Body of pancreas (tissue), 4 donors: ENCODE results near the gene HNRNPM. TPM values are rescaled to one million over a fixed set of nuclear protein-coding genes. Genes with fewer than 3 reads are reported as not detected.
A peak's percentile ranks its signal among the peaks of the same experiment; 100 is the strongest.

Source experiments
- ATAC-seq: fragments of 150-250 bp; one replicate; pipeline ENCODE4 v1.9.1; 2016
- DNase-seq, 4 donors: peaks; one replicate each; pipeline ENCODE4 v3.0.0-alpha.2; 2019
- H3K27ac ChIP-seq, 4 donors: fragments of 200-600 bp; sonication (generic); 1 replicate in 3 of 4; 2 replicates in 1 of 4; pipeline versions ENCODE4 v1.5.1 to v1.6.1; 2016 to 2019; ENCODE audit warnings: mild to moderate bottlenecking in 1 of 4, mixed read lengths in 1 of 4, moderate library complexity in 1 of 4
- H3K27me3 ChIP-seq, 2 donors: fragments of 200-600 bp; sonication (generic); one replicate each; pipeline ENCODE4 v1.6.0; 2016; ENCODE audit warnings: mild to moderate bottlenecking in 1 of 2
- H3K36me3 ChIP-seq, 2 donors: fragments of 200-600 bp; sonication (generic); replicated peaks in 1 of 2; 2 replicates each; pipeline ENCODE4 v1.5.1; 2016; ENCODE audit warnings: low read depth in 2 of 2; ENCODE audit not compliant: insufficient read depth in 1 of 2
- H3K4me1 ChIP-seq: fragments of 200-600 bp; sonication (generic); one replicate; pipeline ENCODE4 v1.6.0; 2016
- H3K4me3 ChIP-seq, 2 donors: fragments of 200-600 bp; sonication (generic); 1 replicate in 1 of 2; 2 replicates in 1 of 2; pipeline ENCODE4 v1.5.1; 2016 to 2019
- H3K9me3 ChIP-seq, 3 donors: fragments of 200-600 bp; sonication (generic); 1 replicate in 2 of 3; 2 replicates in 1 of 3; pipeline ENCODE4 v1.5.1; 2016
- POLR2A ChIP-seq, 3 donors: fragments of 450-650 bp; IDR thresholded peaks; one replicate each; pipeline ENCODE4 v1.6.1; 2016; ENCODE audit warnings: antibody characterized with exemption in 3 of 3, mild to moderate bottlenecking in 2 of 3
- WGBS, 2 donors: methylation state at CpG; one replicate each; pipeline ENCODE4 v1.1.5; 2017; 5-methylcytosine and 5-hydroxymethylcytosine counted together
- intact Hi-C: fragments of 100-400 bp; cut with DNase I; formaldehyde crosslinking; loops from one replicate; pipeline ENCODE4 v1.15.1; 2023
- total RNA-seq, 2 donors: library from RNA; depleted of rRNA; stranded (reverse); fragments of >200 nt; gene quantifications; one replicate each; pipeline ENCODE4 v1.1.0, GENCODE V29; 2016
- TF ChIP-seq, protein P1 (sequence below), 7 experiments: fragments of 450-650 bp in 4 of 7; fragments of 200-600 bp in 3 of 7; sonication (generic) in 3 of 7; IDR thresholded peaks; one replicate each; pipeline ENCODE4 v1.5.1; 2016 to 2019; ENCODE audit warnings: antibody characterized with exemption in 7 of 7

HNRNPM gene
- total RNA-seq, 2 donors from 2014 or later, result 64.9 to 146 TPM

DNA sequence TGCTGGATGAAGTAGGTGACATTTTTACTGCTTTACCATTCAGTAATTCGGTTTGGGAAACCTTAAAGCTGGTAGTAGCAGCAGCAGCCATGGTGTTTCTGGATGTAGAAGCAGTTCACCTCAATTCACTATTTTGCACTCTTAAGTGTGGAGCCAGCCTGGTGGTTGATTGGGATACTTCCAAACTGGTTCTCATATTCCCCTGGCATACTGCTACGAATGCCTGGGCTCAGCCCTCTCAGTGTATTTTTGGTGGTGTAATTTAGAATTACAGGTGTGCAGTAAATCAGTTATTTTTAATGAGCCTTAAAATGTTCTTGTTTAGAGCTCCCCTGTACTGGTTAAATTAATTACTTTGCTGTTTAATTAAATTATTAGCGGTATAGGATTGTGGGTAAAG lies 12.4 kb downstream of the HNRNPM start:
- Histone ChIP-seq H3K27me3 (no peaks in the 10 kb centered on the region), H3K4me3 (no peak overlapping the region), H3K4me1 (peaks cover 89% of the 10 kb centered on the region), H3K9me3 (no peaks in the 10 kb centered on the region), H3K27ac (no peak overlapping the region), H3K36me3 (peaks cover 0 to 3% of the 10 kb centered on the region in 2 donors)
- intact Hi-C loops, result no loop called here
- ATAC-seq (no peak), DNase-seq (no peak)
- 64 to 72% methylated on average over 3 of the region's 3 CpGs for WGBS, 2 donors
- TF ChIP-seq POLR2A (IDR thresholded peaks at IDR 0.05), result no peak
- TF ChIP-seq, protein P1, sequence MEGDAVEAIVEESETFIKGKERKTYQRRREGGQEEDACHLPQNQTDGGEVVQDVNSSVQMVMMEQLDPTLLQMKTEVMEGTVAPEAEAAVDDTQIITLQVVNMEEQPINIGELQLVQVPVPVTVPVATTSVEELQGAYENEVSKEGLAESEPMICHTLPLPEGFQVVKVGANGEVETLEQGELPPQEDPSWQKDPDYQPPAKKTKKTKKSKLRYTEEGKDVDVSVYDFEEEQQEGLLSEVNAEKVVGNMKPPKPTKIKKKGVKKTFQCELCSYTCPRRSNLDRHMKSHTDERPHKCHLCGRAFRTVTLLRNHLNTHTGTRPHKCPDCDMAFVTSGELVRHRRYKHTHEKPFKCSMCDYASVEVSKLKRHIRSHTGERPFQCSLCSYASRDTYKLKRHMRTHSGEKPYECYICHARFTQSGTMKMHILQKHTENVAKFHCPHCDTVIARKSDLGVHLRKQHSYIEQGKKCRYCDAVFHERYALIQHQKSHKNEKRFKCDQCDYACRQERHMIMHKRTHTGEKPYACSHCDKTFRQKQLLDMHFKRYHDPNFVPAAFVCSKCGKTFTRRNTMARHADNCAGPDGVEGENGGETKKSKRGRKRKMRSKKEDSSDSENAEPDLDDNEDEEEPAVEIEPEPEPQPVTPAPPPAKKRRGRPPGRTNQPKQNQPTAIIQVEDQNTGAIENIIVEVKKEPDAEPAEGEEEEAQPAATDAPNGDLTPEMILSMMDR (IDR thresholded peaks at IDR 0.05), result no peak

DNA sequence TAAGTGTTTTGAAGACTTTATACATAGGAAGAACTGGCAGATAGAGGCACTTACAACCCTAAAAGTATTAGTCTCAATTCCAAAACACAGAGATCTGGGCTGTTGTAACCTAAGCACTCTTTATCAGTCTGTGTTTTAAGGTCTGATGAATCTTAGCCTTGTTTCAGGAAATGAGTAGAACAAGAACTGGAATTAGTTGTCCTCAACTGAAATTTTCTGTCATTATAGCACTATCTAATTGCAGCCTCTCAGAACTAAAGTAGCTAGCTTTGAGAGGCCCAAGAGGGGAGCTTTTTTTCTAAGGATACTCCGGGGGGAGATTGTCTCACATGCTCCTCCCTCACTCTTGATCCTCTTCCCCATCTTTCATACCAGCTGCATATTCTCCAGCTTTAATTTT lies 13.1 kb downstream of the HNRNPM start:
- Histone ChIP-seq H3K27ac (peak overlapping the region in 3 of 4 donors; percentile 31 to 65 (median 55)), H3K4me3 (no peak overlapping the region), H3K36me3 (peaks cover 0 to 3% of the 10 kb centered on the region in 2 donors), H3K4me1 (peaks cover 83% of the 10 kb centered on the region), H3K27me3 (no peaks in the 10 kb centered on the region), H3K9me3 (no peaks in the 10 kb centered on the region)
- ATAC-seq (no peak), DNase-seq (no peak)
- intact Hi-C loops, result no loop called here
- 55 to 83% methylated on average over 1 of the region's 1 CpG for WGBS, 2 donors
- TF ChIP-seq, protein P1 (IDR thresholded peaks at IDR 0.05), result no peak
- TF ChIP-seq POLR2A (IDR thresholded peaks at IDR 0.05), result no peak

DNA sequence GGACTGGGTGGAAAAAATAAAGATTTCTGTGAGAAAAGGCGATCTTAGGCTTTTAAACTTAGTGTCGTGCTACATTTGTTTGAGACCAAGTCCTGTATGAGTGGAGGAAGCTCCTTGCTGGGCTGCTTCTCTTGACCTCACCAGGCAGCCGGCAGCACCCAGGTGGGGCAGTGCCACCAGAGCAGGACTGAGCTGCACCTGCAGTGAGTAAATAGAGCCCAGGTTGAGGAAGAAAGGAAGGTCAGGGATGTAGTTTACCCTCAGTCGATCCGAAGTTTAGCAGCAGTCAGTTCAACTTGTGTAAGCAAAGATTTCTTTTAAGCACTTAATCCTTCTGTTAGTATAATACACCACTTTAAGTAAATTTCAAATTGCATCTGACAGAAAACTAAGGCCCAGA lies 13.6 kb downstream of the HNRNPM start:
- peak in 3 of 4 donors; percentile 28 to 47 (median 42) for DNase-seq
- H3K4me3 ChIP-seq, result no peak overlapping the region

DNA sequence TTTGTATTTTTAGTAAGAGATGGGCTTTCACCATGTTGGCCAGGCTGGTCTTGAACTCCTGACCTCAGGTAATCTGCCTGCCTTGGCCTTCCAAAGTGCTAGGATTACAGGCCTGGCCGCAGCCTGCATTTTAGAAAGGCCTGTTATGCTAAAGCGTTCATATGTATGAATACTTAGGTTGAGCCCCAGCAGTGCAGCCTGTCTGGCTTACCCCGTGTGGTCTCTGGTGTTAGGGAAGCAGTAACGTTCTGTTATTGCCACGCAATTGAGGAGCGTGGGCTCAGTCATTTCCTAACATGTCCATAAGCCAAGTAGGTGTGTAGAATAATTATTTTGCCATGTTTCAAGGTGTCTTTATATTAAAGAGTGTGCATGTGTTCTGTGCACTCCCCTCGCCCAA lies 14.3 kb downstream of the HNRNPM start:
- WGBS, 2 donors, result 67 to 80% methylated on average over 4 to 7 of the region's 7 CpGs

More for the DNA sequence above, 13.6 kb downstream of the HNRNPM start:
- no peaks in the 10 kb centered on the region for H3K27me3 ChIP-seq
- peak overlapping the region; percentile 28 to 65 (median 43) for H3K27ac ChIP-seq
- TF ChIP-seq POLR2A (IDR thresholded peaks at IDR 0.05), result no peak
- TF ChIP-seq, protein P1 (IDR thresholded peaks at IDR 0.05), result no peak
- peaks cover 83% of the 10 kb centered on the region for H3K4me1 ChIP-seq
- WGBS, 2 donors, result 21 to 22% methylated on average over 5 of the region's 5 CpGs
- no peak for ATAC-seq
- H3K36me3 ChIP-seq, result peaks cover 0 to 3% of the 10 kb centered on the region in 2 donors
- no peaks in the 10 kb centered on the region for H3K9me3 ChIP-seq
- intact Hi-C loops, result no loop called here

More for the DNA sequence above, 14.3 kb downstream of the HNRNPM start:
- no peak overlapping the region for H3K4me3 ChIP-seq
- no peaks in the 10 kb centered on the region for H3K9me3 ChIP-seq
- DNase-seq, result no peak
- intact Hi-C loops, result no loop called here
- no peak for TF ChIP-seq POLR2A (IDR thresholded peaks at IDR 0.05)
- TF ChIP-seq, protein P1 (IDR thresholded peaks at IDR 0.05), result no peak
- no peaks in the 10 kb centered on the region for H3K27me3 ChIP-seq
- peaks cover 82% of the 10 kb centered on the region for H3K4me1 ChIP-seq
- H3K27ac ChIP-seq, result peak overlapping the region; percentile 31 to 65 (median 48)
- no peak for ATAC-seq
- peaks cover 0 to 3% of the 10 kb centered on the region in 2 donors for H3K36me3 ChIP-seq
